Hepatocyte (in vitro differentiated cells): ENCODE measurements around the gene RNFT2.

Source experiments
- CTCF ChIP-seq: fragments of 200-600 bp; sonication (generic); IDR thresholded peaks from 2 replicates; pipeline ENCODE4 v1.5.1; 2016; ENCODE audit warnings: antibody characterized with exemption, mild to moderate bottlenecking; ENCODE audit not compliant: poor library complexity
- EZH2 ChIP-seq: fragments of 200-600 bp; sonication (generic); IDR thresholded peaks from 2 replicates; pipeline ENCODE4 v1.6.1; 2016; ENCODE audit warnings: antibody characterized with exemption, mild to moderate bottlenecking, borderline replicate concordance

DNA sequence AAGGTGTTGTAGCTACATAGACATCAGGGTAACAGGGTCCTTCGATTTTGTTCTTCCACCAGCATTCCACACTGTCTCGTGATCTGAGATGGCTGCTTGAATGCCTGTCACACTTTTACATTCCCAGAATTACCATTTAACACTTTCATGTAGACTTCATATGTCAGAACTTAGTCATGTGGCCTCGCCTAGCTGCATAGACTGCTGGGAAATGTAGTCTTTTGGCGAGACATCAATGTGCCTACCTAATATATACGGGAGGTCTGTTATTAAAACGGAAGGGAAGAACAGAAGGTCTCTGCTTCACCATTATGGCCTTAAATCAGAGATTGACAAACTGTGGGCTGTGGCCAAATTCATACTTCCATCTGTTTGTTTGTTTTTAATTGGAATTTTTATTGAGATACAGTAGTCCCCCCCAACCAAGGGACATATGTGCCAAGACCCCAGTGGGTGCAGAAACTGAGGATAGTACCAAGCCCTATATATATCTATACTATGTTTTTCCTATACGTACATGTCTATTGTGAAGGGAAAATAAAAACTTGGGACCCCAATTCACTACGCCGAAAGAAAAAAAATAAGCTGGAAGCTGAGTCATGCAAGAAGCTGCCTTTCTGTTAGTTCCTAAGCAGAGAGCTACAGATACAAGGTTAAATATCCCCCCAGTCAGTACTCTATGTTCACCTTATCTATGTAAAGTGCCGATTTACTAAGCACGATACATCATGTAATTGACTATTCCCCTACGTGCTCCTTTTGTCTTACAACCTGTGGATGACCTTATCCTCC lies 154.4 kb downstream of the RNFT2 start:
- TF ChIP-seq CTCF, result no peak
- TF ChIP-seq EZH2, result no peak
